GM18498 (cell line): ENCODE results near the gene VPS25.
"Not testable (repeated sequence)": the region's sequence is repeated elsewhere in the genome, so short reads cannot be mapped to it uniquely, and the experiment has no call there.

ENCODE experiments used
- ATAC-seq: cut with Tn5 transposase; IDR thresholded peaks from one replicate; pipeline ENCODE4 v1.9.1; 2021; ENCODE audit warnings: mild to moderate bottlenecking, moderate library complexity; ENCODE audit not compliant: unreplicated experiment

Gene VPS25

GRCh38 chr17:42773290-42774035 lies at the start of gene VPS25:
TSS of gene VPS25 (plus strand) at chr17:42773449. CDS start at chr17:42773476, 27 bp downstream.
- no peak for ATAC-seq

DNA sequence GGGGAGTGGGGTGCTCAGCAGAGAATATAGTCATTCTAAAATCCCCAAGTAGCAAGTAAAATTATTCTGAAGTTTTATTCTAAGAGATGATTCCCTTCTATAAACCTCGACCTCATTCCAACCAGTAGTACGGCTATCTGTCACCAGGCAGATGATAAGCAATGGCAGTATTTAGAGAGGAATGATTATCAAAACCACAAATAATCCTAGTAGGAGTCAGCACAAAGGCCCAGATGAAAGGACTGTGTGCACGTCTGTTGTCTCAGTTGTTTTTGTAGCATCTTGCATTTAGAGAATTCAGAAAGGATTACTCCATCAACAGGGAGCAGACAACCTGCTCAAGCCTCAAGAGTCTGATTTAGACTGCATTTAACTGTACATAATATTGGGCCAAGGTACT lies 49.6 kb upstream of the VPS25 start:
- ATAC-seq, result no peak

GRCh38 chr17:42725143-42725542 lies 48.1 kb upstream of the VPS25 start:
- no peak for ATAC-seq

DNA sequence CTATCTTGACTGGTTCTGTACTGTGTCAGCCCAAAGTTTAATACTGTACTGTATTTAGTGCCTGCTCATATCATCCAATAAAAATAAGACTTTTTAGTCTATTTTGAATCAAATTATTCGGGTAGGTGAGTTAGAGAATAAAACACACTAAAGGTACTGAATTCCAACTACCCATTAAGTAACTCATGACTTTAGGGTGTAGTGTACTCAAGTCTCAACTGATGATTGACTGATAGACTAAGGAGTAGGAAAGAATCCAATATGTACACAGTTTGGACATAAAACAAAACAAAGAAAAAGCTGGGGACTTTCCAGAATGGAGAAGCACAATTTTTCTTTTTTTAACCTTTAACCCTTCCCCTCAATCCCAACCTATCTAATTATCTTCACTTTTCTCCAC lies 32.5 kb upstream of the VPS25 start:
- ATAC-seq, result no peak

DNA sequence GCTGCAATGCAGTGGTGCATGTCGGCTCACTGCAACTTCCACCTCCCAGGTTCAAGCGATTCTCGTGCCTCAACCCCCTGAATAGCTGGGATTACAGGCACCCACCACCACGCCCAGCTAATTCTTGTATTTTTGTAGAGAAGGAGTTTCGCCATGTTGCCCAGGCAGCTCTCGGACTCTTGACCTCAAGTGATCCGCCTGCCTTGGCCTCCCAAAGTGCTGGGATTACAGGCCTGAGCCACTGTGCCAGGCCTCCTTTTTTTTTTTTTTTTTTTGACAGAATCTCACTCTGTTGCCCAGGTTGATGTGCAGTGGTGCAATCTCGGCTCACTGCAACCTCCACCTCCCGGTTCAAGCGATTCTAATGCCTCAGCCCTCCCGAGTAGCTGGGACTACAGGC lies 30.3 kb upstream of the VPS25 start:
- ATAC-seq, result not testable (repeated sequence)

DNA sequence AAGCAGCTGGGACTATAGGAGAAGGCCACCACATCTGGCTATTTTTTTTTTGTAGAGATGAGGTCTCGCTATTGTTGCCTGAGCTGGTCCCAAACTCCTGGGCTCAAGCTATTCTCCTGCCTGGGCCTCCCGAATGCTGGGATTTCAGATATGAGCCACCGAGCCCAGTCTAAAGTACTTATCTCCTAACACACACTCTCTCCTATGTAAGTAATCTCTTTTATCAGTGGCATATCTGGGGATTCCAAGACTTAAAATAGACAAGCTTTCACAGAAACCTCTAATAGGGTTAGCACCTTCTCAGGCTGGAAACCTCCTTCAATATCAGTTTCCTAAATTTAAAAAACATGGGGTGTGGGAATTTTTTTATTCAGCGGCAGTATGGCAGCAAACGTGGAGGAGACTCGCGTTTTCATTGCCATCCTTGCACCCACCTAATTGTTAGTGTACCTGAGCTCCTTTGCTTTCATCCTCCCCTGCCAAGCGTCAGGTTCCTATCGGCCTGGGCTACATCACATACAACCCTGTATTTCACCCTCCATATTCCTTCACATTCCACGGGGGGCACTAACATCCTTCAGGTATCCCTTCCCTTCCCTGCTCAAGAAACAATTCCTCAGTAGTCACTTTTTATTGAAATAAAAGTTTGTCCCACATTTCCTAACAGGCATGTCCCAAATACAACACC lies 29.5 kb upstream of the VPS25 start:
- no peak for ATAC-seq

- ATAC-seq, result peak; percentile 62
These were observed 28.9 kb upstream of the VPS25 start for GRCh38 chr17:42744283-42744805.

DNA sequence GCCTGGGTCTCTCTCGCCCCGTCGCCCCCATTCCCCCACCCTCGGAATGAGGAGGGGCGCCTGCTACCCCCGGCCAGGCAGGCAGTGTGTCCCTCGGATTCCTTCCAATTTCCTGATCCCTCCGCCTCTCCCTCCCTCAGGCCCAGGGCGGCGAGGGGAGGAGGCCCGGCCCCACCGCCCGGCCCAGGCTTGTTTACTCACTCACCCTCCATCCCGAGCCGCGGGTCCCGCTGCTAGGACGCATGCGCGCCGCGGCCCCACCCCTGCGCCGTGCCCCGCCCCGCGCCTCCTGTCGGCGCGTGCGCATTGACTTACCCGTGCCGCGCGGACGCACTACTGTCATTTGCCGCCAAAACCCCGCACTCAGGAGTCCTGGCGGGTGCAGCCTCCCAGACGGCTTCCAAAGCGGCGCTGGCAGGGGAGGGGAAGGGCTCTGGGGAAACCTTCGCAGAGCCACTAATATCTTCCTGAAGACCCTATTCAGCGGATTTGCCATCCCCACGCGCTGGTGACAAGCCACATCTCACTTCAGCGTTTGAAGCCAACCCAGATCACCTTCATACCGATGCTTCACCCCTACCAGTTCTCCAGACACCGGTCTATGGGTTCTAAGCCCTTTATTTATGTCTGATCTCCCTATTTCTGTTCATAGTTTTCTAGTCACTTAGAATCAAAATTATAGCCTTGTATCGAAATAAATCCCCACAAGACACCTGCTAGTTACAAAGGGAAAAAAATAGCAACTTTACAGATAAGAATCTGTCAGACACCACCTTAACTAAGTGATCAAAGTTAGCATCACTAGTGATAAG lies 28.2 kb upstream of the VPS25 start, which contains the start of gene EZH1:
Gene EZH1 (minus strand): TSS at position 235 of the 812 bp plus-strand sequence. CDS start 16,099 bp downstream, outside the sequence.
- ATAC-seq, result peak; percentile 89

DNA sequence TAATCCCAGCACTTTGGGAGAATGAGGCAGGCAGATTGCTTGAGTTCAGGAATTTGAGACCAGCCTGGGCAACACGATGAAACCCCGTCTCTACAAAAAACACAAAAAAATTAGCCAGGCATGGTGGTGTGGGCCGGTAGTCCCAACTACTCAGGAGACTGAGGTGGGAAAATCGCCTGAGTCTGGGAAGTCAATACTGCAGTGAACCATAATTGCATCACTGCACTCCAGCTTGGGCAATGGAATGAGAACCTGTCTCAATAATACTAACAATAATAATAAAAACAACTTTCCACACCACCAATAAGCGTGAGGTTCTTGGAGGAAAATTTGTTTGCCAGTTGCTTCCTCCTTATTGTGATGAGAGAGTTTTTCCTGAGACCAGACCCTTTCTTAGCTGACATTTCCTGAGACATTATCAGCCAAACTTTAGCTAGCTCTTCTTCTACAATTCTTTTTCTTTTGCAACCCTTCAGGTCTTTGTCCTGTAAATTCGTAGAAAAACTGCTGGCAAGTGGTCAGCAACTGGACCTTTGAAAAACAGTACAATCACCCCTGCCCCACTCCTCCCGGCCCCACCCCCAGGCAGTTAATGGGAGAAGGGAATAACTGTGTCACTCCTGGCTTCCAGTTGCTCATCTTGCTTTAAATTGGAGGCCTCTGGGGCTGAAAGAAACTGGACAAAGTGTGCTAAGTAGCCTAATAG lies 24.9 kb upstream of the VPS25 start:
- ATAC-seq, result no peak

DNA sequence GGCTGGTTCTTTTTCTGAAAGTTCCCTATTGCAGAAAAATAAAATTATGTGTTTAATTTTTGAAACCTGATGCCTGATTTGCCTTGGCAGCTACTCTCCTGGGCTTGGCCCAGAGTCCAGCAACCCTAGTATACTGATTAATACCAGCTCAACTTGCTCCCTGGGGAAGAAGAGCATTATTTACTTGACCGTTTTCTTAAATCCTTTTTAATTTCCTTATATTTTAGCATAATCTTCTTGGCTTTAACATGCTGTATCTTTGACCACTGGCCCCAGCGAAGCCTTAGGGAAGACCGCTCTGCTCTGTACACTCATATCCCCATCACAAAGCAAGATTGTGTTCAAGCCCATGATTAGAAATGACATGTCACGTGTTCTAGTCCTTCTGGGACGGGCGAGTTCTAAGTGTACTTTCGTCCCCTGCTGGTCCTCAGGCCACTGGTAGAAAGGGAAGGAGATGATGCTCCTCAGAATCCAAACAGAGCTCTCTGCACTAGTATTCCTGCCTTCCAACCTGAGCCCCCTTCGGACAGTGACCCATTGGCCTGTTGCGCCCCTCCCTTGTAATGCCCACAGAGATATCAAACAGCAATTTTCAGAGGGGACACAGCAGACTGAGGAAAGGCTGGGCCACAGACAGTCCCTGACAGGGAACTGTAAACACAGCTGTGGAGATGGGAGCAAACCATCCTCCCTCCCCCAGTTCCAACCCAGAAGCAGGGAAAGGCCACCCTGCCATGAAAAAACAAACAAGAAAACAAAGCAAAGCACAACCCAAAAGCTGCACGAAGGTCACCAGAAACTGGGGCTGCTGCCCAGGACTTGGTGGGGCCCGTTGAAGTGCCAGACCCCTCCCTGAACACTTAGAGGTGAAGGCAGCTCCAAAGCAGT lies 24.1 kb upstream of the VPS25 start:
- no peak for ATAC-seq

DNA sequence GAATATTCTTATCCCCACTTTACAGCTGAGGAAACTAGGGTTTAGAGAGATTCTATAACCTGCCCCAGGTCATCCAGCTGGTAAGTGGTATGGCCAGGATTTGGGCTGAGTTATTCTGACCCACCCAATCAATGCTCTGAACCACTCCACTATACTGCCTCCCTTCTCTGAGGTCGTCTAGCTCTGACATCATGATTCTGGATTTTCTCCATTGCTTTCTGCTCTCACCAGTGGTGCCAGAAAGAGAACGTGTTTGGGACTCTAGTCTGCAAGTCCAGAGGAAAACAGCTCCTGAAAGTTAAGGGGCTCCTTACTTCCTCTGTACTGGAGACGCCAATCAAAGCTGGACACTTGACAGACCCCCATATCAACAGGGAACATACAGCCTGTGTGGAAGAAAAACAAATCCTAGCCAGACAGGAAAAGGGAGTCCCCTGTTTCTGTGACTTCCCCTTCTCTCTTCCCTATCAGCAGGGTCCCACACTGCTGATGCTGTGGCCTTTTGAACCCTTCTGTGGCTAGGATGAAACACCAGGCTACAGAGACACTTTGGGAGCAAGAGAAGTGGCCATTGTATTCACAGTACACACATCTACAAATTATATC lies 22.4 kb upstream of the VPS25 start:
- ATAC-seq, result no peak

GRCh38 chr17:42751628-42752027 lies 21.6 kb upstream of the VPS25 start:
- no peak for ATAC-seq

GRCh38 chr17:42754782-42755181 lies 18.5 kb upstream of the VPS25 start:
- ATAC-seq, result no peak

DNA sequence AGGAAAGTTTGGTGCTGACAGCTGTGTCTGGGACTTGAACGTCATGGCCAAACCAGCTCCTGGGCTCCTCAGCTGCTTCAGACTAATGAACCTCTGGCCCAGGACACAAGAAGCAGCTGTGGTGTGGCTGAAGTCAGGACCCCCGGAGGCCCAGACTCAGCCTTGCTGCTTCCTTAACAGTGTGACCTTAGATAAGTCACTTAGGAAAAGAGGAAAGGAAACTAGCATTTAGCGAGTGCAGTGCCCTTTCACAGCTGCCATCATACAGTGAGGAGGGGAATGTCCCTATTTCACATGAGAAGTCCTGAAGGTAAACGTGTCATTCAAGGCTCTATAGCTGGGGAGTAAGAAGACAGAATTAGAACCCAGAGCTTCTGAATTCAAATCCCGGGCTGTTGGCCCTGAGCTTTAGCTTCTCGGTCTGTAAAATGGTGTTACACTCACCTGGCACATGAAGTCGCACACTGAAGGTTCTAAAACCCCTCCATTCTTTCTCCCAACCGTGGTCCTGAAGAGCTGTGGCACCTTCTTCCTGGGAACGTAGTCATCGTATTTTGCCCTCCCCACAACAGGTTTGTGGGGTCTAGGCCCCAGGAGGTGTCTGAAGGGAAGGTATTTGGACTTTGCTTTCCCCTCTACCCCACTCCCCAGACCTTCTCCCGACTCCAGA lies 13.1 kb upstream of the VPS25 start:
- ATAC-seq, result no peak

GRCh38 chr17:42760652-42761581 lies 12.3 kb upstream of the VPS25 start, which contains the start of gene RAMP2:
TSS of gene RAMP2 (plus strand) at chr17:42761227. CDS start at chr17:42761262, 35 bp downstream.
- ATAC-seq, result no peak

GRCh38 chr17:42761638-42762037 lies 11.6 kb upstream of the VPS25 start:
- ATAC-seq, result no peak

DNA sequence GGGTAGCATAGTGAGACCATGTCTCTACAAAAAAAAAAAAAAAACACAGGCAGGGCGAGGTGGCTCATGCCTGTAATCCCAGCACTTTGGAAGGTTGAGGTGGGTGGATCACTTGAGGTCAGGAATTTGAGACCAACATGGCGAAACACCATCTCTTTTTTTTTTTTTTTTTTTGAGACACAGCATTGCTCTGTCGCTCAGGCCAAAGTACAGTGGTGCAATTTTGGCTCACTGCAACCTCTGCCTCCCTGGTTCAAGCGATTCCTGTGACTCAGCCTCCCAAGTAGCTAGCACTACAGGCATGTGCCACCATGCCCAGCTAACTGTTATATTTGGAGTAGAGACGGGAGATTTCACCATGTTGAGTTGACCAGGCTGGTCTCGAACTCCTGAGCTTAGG lies 7.1 kb upstream of the VPS25 start:
- ATAC-seq, result no peak
